IPS DF 4.7 (cell line): ENCODE results near the gene MCL1.
"Not testable (repeated sequence)": the region's sequence is repeated elsewhere in the genome, so short reads cannot be mapped to it uniquely, and the experiment has no call there.

Experiments
- DNase-seq: peaks from one replicate; pipeline ENCODE4 v3.0.0-alpha.2; 2013; ENCODE audit warnings: low spot score; ENCODE audit errors: extremely low read depth

The MCL1 gene

DNA sequence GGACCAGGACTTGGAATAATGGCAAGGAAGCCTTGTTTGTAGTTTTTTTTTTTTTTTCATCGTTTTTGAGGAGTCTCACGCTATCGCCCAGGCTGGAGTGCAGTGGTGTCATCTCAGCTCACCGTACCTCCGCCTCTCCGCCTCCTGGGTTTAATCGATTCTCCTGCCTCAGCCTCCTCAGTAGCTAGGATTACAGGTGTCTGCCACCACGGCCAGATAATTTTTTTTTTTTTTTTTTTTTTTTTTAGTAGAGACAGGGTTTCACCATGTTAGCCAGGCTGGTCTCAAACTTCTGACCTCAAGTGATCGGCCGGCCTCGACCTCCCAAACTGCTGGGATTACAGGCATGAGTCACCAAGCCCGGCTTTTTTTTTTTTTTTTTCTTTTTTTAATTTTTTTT, 23.0 kb upstream of the MCL1 start:
- not testable (repeated sequence) for DNase-seq

DNA sequence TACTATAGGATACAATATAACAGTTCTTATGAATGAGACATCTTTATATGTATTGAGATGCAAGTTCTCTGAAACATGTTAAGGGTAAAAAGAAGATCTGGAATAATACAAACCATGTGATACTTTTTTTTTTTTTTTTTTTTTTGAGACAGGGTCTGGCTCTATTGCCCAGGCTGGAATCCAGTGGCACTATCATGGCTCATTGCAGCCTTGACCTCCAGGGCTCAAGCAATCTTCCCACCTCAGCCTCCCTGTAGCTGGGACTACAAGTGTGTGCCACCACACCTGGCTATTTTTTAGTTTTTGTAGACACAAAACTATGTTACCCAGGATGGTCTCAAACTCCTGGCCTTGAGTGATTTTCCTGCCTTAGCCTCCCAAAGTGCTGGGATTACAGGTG, 22.1 kb upstream of the MCL1 start:
- DNase-seq = no peak

GRCh38 chr1:150598346-150598745, 18.9 kb upstream of the MCL1 start:
- not testable (repeated sequence) for DNase-seq

DNA sequence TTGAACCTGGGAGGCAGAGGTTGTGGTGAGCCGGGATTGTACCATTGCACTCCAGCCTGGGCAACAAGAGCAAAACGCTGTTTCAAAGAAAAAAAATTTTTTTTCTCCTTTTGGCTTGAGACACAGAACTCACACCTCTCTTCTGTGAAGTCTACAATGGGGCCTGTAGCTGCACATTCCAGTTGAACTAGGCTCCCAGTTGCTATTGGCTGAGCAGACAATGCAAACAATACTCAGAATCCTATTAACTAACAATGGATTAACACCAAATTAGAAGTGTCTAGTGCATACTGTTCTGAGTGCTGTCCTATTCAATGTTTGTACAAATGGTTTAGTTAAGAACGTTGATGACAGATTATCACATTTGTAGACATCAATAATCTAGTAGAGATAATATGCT, 17.6 kb upstream of the MCL1 start:
- DNase-seq = no peak

DNA sequence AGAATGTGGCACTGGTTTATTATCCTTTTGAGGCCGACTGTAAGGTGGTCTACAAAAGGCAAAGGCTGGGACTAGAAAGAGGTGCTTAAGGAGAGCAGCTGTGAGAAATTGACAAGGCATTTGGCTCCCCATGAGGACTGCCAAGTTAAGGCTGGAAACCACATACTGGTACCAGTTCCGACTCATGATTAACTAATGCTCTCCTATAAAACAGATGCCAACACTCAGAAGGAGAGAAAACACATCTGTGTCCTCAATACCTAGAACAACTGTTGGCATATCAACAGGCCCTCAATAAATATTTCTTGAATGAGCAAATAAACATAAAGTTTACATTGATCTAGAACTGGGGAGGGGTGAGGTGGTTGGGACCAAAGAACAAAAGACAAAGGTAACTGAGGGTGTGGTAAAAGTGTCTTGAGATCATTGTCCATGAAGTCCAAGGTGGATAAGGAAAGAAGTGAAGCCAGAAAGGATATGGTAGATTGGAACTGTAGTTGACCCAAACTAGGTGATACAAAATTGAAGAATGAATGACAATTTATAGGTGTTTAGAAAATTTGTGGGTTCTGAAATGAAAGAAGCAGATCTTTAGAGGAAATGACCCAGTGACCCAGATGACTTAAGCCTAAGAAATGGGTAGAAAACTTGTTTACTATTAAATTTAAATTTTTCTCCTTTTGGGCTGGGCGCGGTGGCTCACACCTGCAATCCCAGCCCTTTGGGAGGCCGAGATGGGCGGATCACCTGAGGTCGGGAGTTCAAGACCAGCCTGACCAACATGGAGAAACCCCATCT, 16.9 kb upstream of the MCL1 start:
- DNase-seq = no peak

DNA sequence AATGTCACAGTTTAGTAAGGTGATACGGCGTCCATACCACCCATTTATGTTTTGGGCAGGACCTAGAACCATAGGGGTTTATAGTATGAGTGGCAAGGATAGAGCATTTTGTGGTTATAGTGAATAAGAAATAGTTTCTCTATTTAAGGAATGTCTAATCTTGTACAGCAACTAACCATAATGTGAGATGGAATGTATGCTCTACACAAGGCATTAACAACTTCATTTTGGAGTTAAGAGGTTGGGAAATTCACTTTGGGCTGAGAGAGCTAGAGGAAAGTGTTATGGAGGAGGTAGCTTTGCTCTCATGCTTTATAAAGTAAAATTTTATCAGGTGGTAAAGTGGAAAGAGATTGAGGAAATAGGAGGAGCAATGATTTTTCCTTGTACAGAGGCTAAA, 3.0 kb upstream of the MCL1 start:
- DNase-seq = no peak

- DNase-seq = not testable (repeated sequence)
Measured at GRCh38 chr1:150581962-150582361, 2.6 kb upstream of the MCL1 start.

GRCh38 chr1:150581437-150581836, 2.0 kb upstream of the MCL1 start:
- not testable (repeated sequence) for DNase-seq

DNA sequence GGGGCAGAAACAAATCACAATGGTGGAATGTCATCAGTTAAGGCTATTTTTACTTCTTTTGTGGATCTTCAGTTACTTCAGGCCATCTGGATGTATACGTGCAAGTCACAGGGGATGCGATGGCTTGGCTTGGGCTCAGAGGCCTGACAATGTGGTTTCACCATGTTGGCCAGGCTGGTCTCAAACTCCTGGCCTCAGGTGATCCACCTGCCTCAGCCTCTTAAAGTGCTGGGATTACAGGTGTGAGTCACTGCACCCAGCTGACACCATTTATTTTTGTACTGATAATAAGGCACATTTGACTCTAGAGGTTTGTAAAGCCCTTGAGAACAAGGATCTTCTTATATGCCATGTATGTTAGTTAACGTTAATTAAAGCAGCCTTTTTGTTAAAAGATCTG, 1.6 kb upstream of the MCL1 start:
- not testable (repeated sequence) for DNase-seq

- no peak for DNase-seq
Measured at GRCh38 chr1:150579945-150580642, 684 bp upstream of the MCL1 start.

GRCh38 chr1:150578272-150579109, 919 bp downstream of the MCL1 start:
- DNase-seq = no peak

GRCh38 chr1:150577557-150578271, 1.7 kb downstream of the MCL1 start:
- DNase-seq = no peak

DNA sequence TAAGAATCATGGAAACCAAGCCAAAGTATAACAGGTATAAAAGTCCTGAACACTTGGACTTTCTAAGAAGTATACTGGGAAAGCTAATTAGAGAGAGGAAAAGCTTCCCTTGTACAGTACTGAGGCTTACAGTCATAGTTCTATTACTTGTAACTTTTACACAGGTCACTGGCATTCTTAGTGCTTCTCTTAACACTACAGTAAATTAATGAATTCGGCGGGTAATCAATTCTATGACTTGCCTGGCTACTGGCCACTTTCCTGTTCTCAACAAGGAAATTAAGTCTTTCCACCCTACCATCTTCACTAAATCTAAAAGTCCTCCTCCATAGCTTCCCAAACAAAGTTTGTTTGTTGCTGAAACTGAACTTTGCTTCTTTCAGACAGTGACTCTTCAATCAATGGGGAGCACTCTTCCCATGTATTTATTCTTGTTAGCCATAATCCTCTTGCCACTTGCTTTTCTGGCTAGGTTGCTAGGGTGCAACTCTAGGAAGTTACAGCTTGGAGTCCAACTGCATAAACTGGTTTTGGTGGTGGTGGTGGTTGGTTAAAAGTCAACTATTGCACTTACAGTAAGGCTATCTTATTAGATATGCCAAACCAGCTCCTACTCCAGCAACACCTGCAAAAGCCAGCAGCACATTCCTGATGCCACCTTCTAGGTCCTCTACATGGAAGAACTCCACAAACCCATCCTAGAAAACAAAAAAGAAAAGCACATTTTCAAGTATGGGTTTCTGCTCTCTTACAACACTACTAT, 2.4 kb downstream of the MCL1 start:
- no peak for DNase-seq

- no peak for DNase-seq
Measured at GRCh38 chr1:150576367-150576711, 3.1 kb downstream of the MCL1 start.

DNA sequence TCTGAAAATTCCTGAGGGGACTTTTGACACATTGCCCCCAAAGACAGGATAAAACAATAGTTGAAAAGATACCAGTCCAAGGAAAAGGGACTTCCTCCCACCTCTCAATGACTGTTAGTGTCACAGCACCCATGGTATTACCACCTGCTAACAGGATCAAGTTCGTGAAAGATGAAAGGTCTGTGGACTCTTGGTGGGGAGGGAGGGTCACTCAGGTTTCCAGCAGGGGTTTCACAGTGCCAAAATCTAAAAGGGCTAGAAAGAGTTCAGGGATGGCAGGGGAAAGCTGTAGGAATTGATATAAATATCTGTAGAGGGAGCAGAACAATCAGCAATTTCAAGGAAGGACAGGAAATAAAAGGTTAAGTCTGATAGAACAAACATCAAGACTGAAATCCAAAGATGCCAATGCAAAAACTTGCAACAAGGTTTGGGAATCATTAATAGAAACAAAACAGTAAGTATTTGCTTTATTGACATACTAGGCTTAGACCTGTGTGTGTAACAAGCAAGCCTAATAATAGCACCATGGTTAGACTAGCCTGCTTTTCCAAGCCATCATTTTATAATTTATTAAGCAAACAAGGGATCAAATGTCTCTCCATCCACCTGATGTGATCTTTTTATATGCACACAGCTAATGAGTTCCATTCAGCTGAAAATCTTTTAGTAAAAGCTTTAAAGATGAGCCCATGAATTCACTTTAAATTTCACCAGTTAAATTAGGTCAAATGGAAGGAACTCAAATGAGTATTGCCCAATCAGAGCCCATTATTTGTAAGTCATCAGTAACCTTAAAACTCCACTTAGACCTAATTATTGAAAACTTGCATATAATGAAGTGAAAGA, 3.7 kb downstream of the MCL1 start:
- no peak for DNase-seq

GRCh38 chr1:150575072-150575489, 4.3 kb downstream of the MCL1 start:
- no peak for DNase-seq

DNA sequence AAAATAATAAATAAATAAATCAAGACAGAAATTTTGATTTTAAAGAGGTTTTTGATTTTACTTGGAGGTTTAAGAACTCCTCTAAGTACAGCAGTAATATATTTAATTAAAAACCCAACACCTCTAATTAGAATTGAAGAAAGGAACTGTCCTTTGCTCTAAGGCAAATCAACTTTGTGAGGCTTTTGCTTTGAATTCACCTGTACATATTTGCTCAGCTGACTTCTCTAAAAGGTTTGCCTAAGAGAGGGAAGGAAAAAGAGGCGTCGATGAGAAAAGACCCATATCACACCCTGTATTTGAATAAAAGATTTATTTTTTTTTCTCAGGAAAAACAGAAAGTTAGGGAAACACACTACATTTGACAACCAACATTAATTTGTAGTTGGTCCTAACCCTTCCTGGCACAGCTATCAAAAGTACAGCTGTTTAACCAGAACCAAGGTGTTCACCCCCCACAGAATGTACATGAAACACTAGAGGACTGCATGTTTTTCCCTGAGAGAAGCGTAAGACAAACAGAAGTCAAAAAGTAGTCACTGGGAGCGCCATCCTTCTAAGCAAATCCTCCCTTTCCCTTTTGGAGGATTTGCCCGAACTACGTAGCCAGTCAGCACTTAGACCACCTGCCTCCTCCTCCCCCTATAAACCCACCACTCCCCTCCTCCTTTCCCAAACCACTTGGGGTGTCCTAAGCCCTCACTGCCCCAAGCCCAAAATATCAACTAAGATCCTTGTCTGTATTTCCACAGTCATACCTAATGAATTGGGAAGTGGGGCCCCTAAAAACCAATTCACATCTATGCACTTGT, 4.9 kb downstream of the MCL1 start:
- DNase-seq = no peak

DNA sequence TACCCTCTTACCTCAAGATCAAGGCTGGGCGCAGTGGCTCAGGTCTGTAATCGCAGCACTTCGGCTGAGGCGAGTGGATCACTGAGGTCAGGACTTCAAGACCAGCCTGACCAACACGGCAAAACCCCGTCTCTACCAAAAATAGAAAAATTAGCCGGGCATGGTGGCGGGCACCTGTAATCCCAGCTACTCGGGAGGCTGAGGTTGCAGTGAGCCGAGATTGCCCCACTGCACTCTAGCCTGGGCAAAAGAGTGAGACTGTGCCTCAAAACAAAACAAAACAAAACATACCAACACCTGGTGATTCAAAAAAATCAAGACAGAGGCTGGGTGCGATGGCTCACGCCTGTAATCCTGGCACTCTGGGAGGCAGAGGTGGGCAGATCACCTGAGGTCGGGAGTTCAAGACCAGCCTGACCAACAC, 5.8 kb downstream of the MCL1 start:
- DNase-seq = not testable (repeated sequence)
